GM12801 (cell line): ENCODE data around the gene PGRMC2.

Experiments
- CTCF ChIP-seq: IDR thresholded peaks from one replicate; pipeline ENCODE4 v1.5.1; 2011; ENCODE audit warnings: control low read depth; ENCODE audit not compliant: insufficient read length; ENCODE audit errors: extremely low read depth

The PGRMC2 gene

GRCh38 chr4:128323401-128323800 lies 35.8 kb upstream of the PGRMC2 start:
- TF ChIP-seq CTCF, result no peak

- no peak for TF ChIP-seq CTCF
Observed at GRCh38 chr4:128322986-128323385, 35.4 kb upstream of the PGRMC2 start.

GRCh38 chr4:128322311-128322710 lies 34.7 kb upstream of the PGRMC2 start:
- TF ChIP-seq CTCF, result no peak

- no peak for TF ChIP-seq CTCF
Observed at GRCh38 chr4:128320656-128321055, 33.0 kb upstream of the PGRMC2 start.

GRCh38 chr4:128315756-128316520 lies 28.3 kb upstream of the PGRMC2 start:
- no peak for TF ChIP-seq CTCF

GRCh38 chr4:128311659-128312403 lies 24.2 kb upstream of the PGRMC2 start:
- no peak for TF ChIP-seq CTCF

- TF ChIP-seq CTCF, result no peak
Observed at GRCh38 chr4:128310266-128310697, 22.7 kb upstream of the PGRMC2 start.
